ENCODE measurements around the gene RIMBP2.
"Not testable (repeated sequence)": the region's sequence is repeated elsewhere in the genome, so short reads cannot be mapped to it uniquely, and the experiment has no call there.

RIMBP2 gene

DNA sequence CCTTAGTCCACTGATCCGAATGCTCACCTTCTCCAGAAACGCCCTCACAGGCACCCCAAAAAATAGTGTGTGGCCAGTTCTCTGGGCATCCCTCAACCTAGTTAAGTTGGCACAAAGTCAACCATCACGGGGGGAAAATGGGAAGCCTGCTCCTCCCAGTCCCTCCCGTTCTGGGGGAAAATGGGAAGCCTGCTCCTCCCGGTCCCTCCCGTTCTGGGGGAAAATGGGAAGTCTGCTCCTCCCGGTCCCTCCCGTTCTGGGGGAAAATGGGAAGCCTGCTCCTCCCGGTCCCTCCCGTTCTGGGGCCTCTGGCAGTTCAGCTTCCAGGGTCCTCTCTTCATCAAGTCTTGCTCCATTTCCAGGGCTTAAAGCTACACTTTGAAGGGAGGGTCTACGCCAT is 106.1 kb downstream of the RIMBP2 start:
- DNase-seq (ENCODE audit: low spot score) (no peak), FAIRE-seq (no peak)

DNA sequence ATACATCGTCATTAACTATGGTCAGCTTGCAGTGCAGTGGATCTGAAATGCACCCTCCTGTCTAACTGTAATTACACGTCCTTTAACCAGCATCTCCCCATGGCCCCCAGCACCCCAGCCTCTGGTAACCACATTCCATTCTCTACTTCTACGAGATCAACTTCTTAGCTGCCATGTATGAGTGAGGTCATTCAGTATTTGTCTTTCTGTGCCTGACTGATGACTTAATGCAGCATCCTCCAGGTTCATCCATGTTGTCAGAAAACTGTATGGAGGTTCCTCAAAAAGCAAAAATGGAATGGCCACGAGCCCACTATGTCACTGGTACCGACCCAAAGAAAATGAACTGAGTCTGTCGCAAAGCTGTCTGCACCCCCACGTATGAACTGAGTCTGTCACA is 107.3 kb downstream of the RIMBP2 start:
- DNase-seq (ENCODE audit: low spot score) (no peak), FAIRE-seq (no peak)

DNA sequence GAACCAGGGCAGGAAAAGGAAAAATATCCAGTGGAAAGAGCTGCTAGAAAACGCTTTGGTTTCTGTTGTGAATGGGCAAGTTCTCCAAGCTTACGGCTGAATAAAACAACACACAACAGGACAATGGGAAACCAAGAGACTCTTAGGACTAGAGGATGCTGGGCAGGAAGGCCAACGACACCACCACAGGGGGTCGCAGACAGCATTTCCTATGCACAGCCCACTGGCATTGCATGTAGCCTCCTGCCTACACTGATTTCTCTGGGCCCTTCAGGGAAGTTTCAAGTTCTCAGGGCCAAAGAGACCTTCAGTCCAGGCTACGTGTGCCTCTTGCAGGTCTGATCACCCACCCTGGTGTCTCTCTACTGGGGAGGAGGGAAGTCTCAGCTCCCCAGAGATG is 108.0 kb downstream of the RIMBP2 start:
- FAIRE-seq: no peak
- DNase-seq (ENCODE audit: low spot score): no peak

DNA sequence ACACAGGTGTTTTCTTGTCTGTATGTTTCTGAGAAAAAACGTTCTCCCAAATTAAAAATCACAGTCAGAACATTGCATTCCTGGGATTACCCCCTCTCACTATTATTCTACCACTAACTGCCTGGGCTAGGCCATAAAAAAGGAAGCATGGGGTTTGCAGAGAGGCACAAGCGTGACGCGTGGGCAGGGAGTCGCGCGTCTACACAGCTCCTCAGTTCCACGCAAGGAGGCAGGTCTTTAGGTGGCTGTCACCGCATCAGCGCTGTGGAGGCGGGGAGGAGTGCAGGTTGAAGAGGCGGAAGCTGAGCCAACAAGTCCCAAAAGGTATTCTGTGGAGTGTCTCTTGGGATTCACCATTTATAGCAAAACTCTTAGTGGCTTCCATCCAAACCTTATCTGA is 109.9 kb downstream of the RIMBP2 start:
- no peak for DNase-seq (ENCODE audit: low spot score)
- no peak for FAIRE-seq

DNA sequence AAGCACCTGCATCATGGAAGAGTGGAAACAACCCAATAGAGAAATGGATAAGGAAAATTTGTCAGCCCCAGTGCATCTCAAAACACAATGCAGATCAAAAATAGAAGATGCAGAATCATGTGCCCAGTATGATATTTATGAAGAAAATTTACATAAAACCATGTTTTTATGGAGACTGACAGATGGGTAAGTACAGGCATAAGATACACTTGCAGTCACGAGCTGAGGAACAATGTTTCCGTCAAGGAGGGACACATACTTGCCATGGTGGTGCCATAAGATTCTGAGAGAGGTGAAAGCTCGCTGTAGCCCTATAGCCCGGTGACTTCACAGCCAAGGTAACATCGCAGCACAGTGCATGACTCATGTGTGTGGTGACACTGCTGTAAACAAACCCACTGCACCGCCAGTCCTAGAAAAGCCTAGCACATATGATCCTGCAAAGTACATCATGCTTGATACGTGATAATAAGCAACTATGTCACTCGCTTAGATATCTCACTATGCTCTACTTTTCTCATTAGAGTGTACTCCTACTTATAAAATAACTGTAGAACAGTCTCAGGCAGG is 112.6 kb downstream of the RIMBP2 start:
- DNase-seq (ENCODE audit: low spot score) (no peak), FAIRE-seq (no peak)

DNA sequence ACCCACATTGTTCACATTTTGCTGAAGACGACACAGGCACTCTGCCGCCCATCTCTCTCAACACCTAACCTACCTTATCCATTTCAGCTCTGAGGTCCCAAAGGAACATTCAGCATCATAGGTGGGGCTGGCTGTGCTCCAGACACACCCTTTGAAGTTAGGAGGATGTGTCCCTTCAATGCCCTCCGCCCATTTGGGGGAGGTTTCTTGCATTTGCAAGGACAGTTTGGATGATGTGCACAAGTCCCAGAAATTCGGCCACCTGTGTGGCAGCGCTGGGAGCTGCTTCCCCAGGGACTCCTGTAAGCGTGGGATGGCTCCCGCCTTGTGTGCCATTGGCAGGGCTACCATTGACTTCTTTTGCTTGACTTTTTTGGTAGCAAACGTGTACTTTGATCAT is 113.8 kb downstream of the RIMBP2 start:
- no peak for FAIRE-seq
- DNase-seq (ENCODE audit: low spot score): no peak

DNA sequence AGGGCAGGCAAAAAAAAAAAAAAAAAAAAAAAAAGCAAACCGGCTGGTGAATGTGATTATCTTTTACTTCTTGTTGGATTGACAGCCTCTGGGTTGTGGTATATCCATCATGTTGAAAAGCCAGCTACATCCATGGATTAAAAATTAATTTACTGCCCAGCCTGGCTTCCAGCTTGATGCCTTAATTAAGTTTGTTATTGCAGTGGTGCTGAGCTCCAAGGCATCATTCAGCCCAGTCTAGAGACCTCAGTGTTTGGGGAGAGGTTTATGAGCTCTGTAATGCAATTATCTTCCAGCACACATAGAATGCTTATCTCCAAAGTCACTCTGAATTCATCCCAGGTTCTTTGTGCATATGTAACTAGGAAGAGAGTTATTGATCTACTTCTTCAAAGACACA is 114.8 kb downstream of the RIMBP2 start:
- DNase-seq (ENCODE audit: low spot score) (no peak), FAIRE-seq (no peak)

DNA sequence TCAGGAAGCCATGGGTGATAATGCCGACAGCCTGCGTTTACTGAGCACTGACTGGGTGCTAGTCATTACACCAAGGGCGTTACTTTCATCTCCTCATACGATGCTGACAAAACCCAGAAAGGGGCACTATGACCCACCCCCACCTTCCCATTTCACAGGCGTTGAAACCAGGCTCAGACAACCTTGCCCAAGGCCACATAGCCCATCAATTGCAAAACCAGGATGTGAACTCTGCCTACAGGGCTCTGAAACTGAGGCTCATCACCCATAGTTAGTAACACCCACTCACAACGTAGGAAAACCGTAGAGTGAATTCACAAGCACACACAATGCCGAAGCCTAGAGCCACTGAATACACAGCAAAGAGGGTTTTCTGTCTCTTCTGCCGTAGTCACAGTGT is 119.9 kb downstream of the RIMBP2 start:
- DNase-seq (ENCODE audit: low spot score): no peak
- FAIRE-seq: no peak

DNA sequence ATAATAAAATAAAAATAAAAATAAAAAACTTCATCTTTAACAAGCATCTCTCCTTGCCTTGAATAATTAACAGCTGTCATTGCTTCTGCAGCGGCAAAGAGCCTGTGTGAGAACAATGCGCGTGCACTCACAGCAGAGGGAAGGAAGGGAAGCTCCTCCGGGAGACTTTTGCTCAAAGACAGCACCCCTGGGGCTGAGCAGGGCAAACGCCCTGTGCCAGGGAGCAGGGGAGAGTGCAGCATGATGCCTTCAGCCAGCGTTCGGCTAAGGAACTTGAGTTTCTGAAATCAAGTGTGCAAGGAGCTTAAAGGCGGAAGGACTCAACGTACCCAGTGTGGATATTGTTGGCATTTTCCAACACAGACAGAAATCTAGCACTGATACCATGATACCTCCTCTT is 120.5 kb downstream of the RIMBP2 start:
- no peak for FAIRE-seq
- DNase-seq (ENCODE audit: low spot score): no peak

DNA sequence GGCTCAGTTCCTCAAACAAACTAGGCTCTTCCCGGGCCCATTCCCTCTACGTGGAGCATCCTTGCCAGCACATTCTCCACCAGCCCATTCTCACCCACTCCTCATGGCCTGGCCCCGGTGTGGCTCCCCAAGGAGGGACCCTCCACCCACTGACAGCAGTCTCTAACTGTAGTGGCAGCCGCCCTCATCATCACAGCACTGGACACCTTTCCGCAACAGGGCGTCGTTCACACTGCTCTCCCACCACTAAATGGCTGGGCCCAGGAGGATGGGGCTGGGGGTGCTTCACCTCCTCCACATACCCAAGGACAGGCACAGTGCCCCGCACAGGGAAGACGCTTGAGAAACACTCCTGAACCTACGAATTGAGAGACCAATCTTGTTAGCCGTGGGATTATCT is 123.0 kb downstream of the RIMBP2 start:
- DNase-seq (ENCODE audit: low spot score): no peak
- FAIRE-seq: no peak

DNA sequence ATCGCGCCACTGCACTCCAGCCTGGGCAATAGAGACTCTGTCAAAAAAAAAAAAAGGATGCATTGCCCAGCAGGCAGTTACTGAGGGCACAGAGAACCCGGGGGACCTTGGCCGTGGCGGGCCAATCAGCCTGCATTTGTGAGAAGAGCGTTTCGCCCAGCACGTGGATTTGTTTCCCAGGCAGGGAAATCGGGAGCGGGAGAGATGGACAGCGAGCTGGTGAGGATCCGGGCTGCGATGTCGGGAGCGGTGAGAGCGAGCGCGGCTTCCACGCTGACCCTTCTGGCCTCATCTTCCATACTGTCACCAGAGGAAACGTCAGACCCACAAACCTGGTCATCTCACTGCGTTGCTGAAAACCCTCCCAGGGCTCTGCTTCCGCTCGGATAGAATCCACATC is 123.5 kb downstream of the RIMBP2 start:
- no peak for DNase-seq (ENCODE audit: low spot score)
- FAIRE-seq: no peak

DNA sequence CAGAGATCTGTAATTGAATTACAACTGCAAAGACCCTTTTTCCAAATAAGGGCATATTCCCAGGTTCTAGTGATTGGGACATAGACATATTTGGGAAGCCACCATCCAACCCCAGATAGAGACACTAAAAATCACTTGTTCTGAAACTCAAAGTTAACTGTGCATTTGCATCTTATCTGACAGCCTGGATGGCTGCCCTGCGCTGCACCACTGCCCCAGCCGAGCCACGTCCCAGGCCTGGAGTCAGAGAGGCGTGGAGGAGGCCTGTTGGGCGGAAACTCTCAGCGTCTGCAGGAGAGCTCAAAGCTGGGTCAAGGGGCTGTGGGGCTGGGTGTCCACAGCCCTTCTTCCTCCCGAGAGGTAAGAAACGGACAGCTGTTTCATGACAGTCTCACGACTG is 124.4 kb downstream of the RIMBP2 start:
- FAIRE-seq (no peak), DNase-seq (ENCODE audit: low spot score) (no peak)

DNA sequence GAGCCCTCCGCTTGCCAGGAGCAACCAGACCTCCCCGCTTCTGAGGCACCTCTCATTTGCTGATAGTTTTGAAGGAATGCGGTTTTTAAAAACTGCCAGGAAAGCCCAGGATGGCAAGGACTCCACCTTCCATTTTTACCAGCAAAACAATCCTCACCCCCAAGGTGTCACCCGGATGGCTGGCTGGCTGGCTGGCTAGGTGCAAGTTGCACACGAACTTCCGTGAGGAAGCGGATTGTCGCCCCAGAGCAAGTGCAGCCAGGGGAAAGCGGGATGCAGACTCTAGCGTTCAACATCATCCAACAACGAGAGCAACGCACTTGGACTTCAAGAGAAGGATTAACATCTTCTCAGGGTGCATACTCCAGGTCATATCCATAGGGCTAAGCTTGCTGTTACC is 125.4 kb downstream of the RIMBP2 start:
- FAIRE-seq (no peak), DNase-seq (ENCODE audit: low spot score) (no peak)

DNA sequence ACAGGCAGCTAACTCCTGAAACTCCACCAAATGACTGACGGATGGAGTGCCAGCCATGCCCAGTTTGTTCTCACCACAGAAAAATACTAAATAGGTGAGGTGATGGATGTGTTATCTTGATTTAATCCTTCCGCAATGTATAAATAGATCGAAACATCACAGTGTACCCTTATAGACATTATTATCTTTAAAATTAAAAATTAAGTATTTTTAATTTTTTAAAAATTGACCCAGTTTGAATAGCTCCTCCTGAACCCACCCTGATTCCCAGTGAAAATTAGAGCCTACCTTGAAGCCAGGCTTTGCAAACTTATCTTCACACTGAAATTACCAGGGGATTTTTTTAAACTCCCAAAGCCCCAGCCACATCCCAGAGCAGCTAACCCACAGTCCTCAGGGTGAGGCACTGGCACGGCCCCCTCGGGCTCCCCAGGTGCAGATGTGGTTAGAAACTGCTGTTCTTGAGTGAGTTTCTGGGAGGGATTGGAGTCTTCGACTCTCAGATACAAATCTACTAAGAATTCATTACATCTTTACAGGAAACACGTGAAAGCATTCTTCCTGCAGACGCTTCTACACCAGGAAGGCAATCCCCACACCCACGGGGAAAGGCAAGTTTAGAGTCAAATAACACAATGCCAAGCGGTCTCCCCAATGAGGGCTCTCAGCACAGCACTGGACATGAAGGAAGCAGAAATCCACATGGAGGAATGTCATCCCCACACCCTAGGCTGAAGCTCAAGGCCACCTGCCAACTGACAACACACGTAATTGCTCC is 126.4 kb downstream of the RIMBP2 start:
- no peak for DNase-seq (ENCODE audit: low spot score)
- FAIRE-seq: no peak

DNA sequence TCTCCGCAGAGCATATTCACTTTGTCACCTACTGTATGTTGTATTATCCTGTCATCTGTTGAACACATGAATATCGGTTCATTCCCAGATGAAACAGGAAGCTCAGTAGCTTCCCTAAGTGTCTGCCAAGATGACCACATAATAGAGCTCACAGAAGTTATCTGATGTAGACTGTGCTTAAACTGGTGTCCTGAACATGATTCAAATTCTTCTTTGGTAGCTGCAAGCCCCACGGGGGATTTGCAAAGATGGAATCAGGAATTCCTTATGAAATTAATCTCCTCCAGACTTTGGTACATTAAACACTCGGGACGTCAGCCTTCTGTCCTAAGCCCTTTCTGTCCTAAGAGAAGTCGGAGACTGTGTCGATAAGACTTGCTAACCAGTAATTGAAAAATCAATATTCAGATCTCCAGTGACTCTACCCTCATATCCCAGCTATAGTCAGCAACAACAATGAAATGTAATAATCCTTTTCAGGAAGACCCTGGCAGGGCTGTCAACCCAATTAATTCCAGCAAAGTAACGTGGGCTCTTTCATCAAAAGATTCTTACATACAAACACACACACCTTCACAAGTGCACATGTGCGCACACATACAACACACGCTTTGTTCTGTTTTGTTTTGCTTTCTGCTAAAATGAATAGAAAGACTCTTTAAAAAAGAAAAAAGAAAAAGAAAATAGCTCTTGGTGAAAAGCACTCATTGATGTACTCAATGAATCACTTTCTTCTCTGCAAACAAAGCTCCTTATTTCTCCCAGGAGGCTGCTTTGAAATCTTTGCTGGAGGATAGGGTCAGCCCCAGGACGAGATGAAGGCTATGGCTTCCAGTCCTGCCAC is 127.2 kb downstream of the RIMBP2 start:
- DNase-seq (ENCODE audit: low spot score) (no peak), FAIRE-seq (no peak)

DNA sequence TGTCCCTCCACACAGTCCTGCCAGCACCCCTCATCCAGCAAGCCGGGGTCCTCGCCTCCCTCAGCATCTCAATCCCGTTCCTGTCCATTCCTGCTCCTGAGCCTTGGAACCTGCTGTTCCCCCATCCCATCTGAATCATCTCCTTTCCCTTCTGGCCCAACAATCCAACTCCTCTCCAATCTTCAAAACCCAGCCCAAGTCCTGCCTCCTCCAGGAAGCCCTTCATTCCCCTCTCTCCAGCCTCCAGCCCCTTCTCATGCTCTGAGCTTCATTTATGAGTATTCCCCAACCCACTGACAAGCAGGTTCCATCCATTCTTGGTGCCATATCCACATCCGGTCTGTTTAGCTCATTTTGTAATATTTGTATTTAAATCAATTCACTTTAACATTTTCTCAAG is 128.1 kb downstream of the RIMBP2 start:
- FAIRE-seq: no peak
- no peak for DNase-seq (ENCODE audit: low spot score)

DNA sequence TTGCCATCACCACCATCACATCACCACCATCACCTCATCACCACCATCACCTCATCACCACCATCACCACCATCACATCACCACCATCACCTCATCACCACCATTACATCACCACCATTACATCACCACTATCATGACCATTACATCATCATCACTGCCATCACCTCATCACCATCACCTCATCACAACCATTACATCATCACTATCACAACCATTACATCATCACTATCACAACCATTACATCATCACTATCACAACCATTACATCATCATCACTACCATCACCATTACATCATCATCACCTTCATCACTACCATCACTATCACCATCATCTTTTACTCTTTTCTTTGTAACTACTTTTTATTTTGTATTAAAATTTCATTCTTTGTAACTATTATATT is 131.6 kb downstream of the RIMBP2 start:
- FAIRE-seq; DNase-seq (ENCODE audit: low spot score): not testable (repeated sequence)

DNA sequence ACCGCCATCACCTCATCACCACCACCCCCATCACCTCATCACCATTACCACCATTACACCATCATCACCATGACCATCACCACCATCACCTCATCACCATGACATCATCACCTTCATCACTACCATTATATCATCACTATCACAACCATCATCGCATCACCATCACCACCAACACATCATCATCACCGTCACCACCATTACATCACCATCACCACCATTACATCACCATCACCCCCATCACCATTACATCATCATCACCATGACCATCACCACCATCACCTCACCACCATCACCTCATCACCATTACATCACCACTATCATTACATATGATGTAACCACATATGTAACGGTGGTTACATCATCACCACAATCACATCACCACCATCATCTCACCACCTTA is 132.3 kb downstream of the RIMBP2 start:
- DNase-seq (ENCODE audit: low spot score) (no peak), FAIRE-seq (no peak)

DNA sequence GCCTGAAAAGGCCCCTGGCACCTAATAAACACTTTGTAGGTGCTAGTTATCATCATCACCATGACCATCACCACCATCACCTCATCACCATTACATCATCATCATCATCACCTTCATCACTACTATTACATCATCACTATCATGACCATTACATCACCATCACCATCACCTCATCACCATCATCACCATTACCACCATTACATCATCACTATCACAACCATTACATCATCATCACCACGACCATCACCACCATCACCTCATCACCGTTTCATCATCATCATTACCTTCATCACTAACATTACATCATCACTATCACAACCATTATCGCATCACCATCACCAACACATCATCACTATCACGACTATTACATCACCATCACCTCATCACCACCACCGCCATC is 132.8 kb downstream of the RIMBP2 start:
- FAIRE-seq (no peak), DNase-seq (ENCODE audit: low spot score) (no peak)

DNA sequence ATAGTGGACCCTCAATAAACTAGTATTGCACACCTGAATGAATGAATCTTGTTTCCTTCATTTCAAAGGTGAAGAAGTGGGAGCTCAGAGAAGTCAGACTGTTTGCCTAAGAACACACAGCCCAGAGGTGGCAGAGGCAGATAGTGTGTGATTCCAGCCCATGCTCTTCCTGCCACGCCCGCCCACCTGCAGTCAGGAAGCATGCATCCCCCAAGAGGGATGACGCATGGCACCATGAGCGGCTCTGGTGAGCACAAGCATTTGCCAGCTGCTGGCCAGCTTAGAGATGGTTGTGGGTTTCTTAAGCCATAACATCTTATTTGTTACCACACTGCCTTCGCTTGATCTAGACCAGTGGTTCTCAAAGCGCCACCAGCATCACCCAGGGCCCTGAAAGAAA is 133.8 kb downstream of the RIMBP2 start:
- DNase-seq (ENCODE audit: low spot score): no peak
- FAIRE-seq: no peak

DNA sequence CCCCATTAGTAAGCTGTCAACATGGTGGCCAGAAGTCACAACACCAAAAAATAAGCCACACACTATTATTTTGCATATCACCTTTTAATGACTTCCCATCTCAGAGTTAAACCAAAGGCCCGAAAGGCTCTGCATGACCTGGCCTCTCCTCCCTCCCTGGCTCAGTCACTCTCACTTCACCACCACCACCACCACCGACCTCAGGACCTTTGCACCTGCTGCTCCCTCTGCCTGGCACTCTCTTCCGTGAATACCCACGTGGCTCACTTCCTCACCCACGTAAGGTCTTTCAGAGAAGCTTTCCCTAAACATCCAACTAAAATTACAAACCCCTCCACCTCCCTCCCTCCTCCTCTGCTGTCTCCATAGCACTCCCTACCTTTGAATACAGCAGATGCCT is 134.3 kb downstream of the RIMBP2 start:
- no peak for FAIRE-seq
- DNase-seq (ENCODE audit: low spot score): no peak

DNA sequence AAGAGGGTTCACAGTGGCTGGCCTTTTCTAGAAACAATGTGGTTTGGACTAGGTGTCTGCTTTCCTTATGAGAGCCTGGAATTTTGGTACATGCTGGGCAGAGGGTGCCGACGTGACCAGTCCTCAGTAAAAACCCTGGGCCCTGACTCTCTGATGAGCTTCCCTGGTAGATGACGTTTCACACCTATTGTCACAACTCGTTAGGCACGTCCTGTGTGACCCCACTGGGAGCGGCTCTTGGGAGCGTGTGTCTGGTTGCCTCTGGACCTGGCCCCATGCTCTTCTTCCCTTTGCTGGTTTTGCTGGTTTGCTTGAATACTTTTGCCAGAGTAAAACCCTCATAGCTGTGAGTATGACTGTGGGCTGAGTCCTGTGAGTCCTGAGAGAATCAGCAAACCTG is 136.9 kb downstream of the RIMBP2 start:
- DNase-seq (ENCODE audit: low spot score) (no peak), FAIRE-seq (no peak)

DNA sequence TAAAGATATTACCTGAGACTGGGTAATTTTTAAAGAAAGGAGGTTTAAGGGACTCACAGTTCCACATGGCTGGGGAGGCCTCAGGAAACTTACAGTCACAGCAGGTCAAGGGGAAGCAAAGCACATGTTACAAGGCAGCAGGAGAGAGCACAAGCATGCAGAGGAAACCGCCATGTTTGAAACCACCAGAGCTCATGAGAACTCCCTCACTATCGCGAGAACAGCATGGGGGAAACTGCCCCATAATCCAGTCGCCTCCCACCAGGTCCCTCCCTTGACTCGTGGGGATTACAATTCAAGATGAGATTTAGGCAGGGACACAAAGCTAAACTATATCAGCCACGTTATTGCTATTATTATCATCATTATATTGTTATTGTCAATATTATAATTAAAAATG is 138.7 kb downstream of the RIMBP2 start:
- DNase-seq (ENCODE audit: low spot score) (no peak), FAIRE-seq (no peak)

Data from urothelium cell line (cell line).